SK-MEL-5 (cell line): Measurements from ENCODE around the gene CCDC85C. TPM values are rescaled to one million over a fixed set of nuclear protein-coding genes. Genes with fewer than 3 reads are reported as not detected.

ENCODE experiments used
- DNase-seq: peaks from one replicate; pipeline ENCODE4 v3.0.0-alpha.2; 2016; ENCODE audit warnings: low read depth, low spot score
- in situ Hi-C: cut with HindIII; loops from 2 replicates; pipeline ENCODE4 v1.10.0; 2016; ENCODE audit warnings: low sequenced_read_pairs, high pct_unique_total_duplicates, low pct_unique_long_range_greater_than_20kb
- total RNA-seq: library from RNA; depleted of rRNA; stranded (reverse); fragments of >200 nt; shearing (Covaris generic); gene quantifications from 2 replicates; pipeline ENCODE4 v1.2.3, GENCODE V29; 2014

Gene CCDC85C
- total RNA-seq, 1 experiment from 2014 or later, result 10.8 TPM

DNA sequence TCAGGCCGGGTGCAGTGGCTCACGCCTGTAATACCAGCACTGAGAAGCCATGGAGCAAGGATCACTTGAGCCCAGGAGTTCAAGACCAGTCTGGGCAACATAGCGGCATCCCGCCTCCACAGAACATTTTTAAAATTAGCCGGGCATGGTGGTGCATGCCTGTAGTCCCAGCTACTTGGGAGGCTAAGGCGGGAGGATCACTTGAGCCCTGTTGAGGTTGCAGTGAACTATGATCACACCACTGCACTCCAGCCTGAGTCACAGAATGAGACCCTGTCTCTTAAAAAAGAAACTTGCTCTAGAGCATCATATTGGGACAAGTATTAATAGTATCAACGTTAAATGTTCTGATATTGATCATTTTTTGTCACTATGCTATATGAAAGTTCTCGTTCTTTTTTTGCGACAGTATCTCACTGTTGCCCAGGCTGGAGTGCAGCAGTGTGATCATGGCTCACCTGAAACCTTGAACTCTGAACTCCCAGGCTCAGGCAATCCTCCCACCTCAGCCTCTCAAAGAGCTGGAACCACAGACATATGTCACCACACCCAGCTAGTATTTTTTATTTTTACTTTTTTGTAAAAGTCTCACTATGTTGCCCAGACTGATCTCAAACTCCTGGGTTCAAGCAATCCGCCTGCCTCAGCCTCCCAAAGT is 47.7 kb downstream of the CCDC85C start:
- in situ Hi-C loops, result no loop called here
- no peak for DNase-seq

- in situ Hi-C loops, result no loop called here
- DNase-seq, result no peak
Observed at GRCh38 chr14:99554757-99555531, 49.1 kb downstream of the CCDC85C start.

DNA sequence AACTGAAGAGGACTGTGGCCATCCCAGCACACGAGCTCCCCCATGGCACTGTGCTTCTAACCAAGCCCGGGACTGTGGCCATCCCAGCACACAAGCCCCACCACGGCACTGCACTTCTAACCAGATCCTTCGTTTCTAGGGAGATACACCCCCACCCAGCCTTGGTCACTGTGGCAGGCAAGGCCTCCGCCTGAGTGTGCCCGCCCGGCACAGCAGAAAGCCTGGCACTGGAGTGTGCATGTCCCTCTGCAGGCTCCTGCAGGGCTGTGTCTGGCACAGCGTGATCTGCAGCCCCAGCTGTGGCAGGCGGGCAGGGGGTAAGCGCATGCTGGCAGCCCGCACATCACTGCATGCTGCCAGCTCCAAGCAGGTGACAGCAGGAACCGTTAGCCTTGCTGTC is 49.8 kb downstream of the CCDC85C start:
- in situ Hi-C loops, result no loop called here
- DNase-seq, result no peak

GRCh38 chr14:99552572-99553216 is 51.3 kb downstream of the CCDC85C start:
- DNase-seq, result no peak
- in situ Hi-C loops, result no loop called here

GRCh38 chr14:99552021-99552553 is 51.9 kb downstream of the CCDC85C start:
- in situ Hi-C loops, result no loop called here
- no peak for DNase-seq

GRCh38 chr14:99551034-99551922 is 52.7 kb downstream of the CCDC85C start:
- in situ Hi-C loops, result no loop called here
- DNase-seq, result no peak

- DNase-seq, result no peak
- in situ Hi-C loops, result no loop called here
Observed at GRCh38 chr14:99550387-99550992, 53.5 kb downstream of the CCDC85C start.

- DNase-seq, result no peak
- in situ Hi-C loops, result no loop called here
Observed at GRCh38 chr14:99549684-99550083, 54.3 kb downstream of the CCDC85C start.

GRCh38 chr14:99548871-99549515 is 55.0 kb downstream of the CCDC85C start:
- no peak for DNase-seq

GRCh38 chr14:99548255-99548654 is 55.8 kb downstream of the CCDC85C start:
- no peak for DNase-seq
- in situ Hi-C loops, result no loop called here

More at GRCh38 chr14:99548871-99549515, 55.0 kb downstream of the CCDC85C start:
- in situ Hi-C loops, result no loop called here

DNA sequence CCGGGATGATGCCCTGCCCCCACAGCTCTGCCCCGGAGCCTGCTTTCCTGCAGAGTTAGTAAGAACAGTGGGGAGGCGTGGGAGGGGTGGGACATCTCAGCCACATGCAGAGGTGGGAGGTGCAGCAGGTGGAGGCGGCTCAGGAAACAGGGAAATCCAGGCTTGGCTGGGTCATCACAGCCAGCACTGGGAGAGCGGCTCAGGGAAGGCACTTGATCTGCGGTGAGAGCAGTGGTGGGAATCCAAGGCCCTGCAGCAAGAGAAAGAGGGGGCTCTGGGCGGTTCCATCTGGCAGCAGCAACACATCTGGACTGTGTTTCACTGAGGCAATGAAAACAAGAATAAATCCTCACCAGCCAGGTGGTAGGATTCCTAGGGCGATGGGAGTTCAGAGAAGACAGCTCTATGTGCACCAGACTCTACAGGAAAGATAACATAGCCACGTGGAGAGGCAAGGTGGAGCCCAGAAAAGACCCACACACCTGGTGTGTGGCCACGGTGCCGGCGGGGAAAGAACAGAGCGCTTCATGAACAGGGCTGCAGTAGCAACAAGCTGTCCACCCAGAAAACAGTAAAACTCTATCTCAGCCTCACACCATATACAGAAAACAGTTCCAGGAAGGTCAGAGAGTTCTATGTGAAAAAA is 57.6 kb downstream of the CCDC85C start:
- in situ Hi-C loops, result no loop called here

DNA sequence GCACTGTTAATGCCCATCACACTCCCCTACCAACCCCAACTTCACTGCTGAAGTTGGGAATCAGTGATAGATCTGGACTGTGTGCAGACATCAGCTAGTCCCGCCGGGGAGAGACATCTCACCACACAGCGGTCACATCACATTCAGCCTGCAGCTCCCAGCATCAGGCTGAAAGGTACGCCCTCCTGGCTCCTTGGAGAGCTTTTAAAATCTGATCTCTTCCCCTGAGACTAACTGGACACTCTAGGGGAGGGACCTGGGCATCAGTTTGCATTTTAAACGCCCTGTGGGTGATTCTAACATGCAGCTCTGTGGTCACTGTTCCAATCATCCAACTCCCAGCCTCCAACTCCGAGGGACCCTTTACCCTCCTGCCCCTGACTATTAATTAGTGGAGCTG is 58.4 kb downstream of the CCDC85C start:
- in situ Hi-C loops, result no loop called here

More for the DNA sequence above, 57.6 kb downstream of the CCDC85C start:
- no peak for DNase-seq

GRCh38 chr14:99544991-99545390 is 59.0 kb downstream of the CCDC85C start:
- in situ Hi-C loops, result no loop called here
- DNase-seq, result no peak

More for the DNA sequence above, 58.4 kb downstream of the CCDC85C start:
- no peak for DNase-seq

DNA sequence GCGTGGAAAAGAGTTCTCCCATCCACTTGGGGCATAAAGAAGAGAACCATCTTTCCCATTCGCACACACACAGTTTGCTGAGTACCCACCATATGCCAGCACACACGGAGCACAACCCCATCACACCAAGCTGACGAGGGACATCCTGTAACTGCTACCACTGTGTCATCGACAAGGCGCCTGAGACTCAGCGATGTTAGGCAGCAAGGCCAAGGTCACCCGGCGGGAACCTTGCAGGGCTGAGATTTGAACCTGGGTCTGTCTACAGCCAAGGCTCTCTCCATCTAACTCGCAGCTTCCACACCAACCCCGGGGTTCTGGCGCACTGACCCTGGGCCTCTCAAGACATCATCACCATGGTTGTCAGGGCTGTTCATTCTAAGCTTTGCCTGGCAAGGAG is 60.0 kb downstream of the CCDC85C start:
- in situ Hi-C loops, result no loop called here
- DNase-seq, result no peak

- in situ Hi-C loops, result no loop called here
- no peak for DNase-seq
Observed at GRCh38 chr14:99543370-99543769, 60.6 kb downstream of the CCDC85C start.

GRCh38 chr14:99542566-99542965 is 61.4 kb downstream of the CCDC85C start:
- in situ Hi-C loops, result no loop called here

More at GRCh38 chr14:99542566-99542965, 61.4 kb downstream of the CCDC85C start:
- no peak for DNase-seq
